ENCODE results near the gene LRFN5. TPM values are rescaled to one million over a fixed set of nuclear protein-coding genes. Genes with fewer than 3 reads are reported as not detected.

LRFN5 gene
- total and polyA plus RNA-seq, 2 donors (not counting 1 experiment from before 2014, with no cell fraction given) = 0.14 to 3.6 TPM

GRCh38 chr14:41607966-41608663 lies 1.4 kb downstream of the LRFN5 start:
- Histone ChIP-seq H3K4me1 (ENCODE audit: control insufficient read depth, extremely low read depth, insufficient read depth, low read length) (no peaks in the 10 kb centered on the region), H3K27me3 (ENCODE audit: control insufficient read depth, insufficient read depth, low read length) (peaks cover 14% of the 10 kb centered on the region), H3K36me3 (ENCODE audit: control insufficient read depth, insufficient read depth, low read length) (no peaks in the 10 kb centered on the region), H3K27ac (ENCODE audit: insufficient read depth, low read length) (no peak overlapping the region), H2AFZ (ENCODE audit: low read length) (peak overlapping the region; percentile 30), H3K79me2 (ENCODE audit: control insufficient read depth, insufficient read depth, low read length) (no peaks in the 10 kb centered on the region), H4K20me1 (ENCODE audit: control insufficient read depth, extremely low read depth, insufficient read depth, low read length) (no peaks in the 10 kb centered on the region), H3K9me3 (ENCODE audit: control insufficient read depth, insufficient read depth, low read depth, low read length) (no peaks in the 10 kb centered on the region), H3K9ac (ENCODE audit: insufficient read depth, low read length) (no peak overlapping the region), H3K4me2 (ENCODE audit: extremely low read depth, insufficient read depth, low read length) (peak overlapping the region; percentile 72), H3K4me3 (replicated peaks in 1 of 4; ENCODE audit: control extremely low read depth in 1 of 4, insufficient read depth in 1 of 4, low read depth in 3 of 4, low read length in 4 of 4) (peak overlapping the region; percentile 40 to 87 (median 56))
- peak; percentile 14 to 33 for DNase-seq (ENCODE audit: low read depth in 2 of 2)
- TF ChIP-seq CTCF (conservative IDR thresholded peaks at IDR 0.05 in 1 of 2, IDR thresholded peaks at IDR 0.05 in 1 of 2; ENCODE audit: low read depth in 1 of 2, low read length in 2 of 2) (no peak), EZH2 (IDR thresholded peaks at IDR 0.05; ENCODE audit: low read length, missing control alignments) (no peak)

- H3K9ac ChIP-seq (ENCODE audit: insufficient read depth, low read length) = no peak overlapping the region
- peak in 1 of 2 donors; percentile 36 for DNase-seq (ENCODE audit: low read depth in 2 of 2)
- H3K27me3 ChIP-seq (ENCODE audit: control insufficient read depth, insufficient read depth, low read length) = peaks cover 14% of the 10 kb centered on the region
- no peaks in the 10 kb centered on the region for H3K9me3 ChIP-seq (ENCODE audit: control insufficient read depth, insufficient read depth, low read depth, low read length)
- H4K20me1 ChIP-seq (ENCODE audit: control insufficient read depth, extremely low read depth, insufficient read depth, low read length) = no peaks in the 10 kb centered on the region
- H3K36me3 ChIP-seq (ENCODE audit: control insufficient read depth, insufficient read depth, low read length) = no peaks in the 10 kb centered on the region
- H3K4me3 ChIP-seq (replicated peaks in 1 of 4; ENCODE audit: control extremely low read depth in 1 of 4, insufficient read depth in 1 of 4, low read depth in 3 of 4, low read length in 4 of 4) = peak overlapping the region in 2 of 4 experiments; percentile 59 to 87
- H3K27ac ChIP-seq (ENCODE audit: insufficient read depth, low read length) = no peak overlapping the region
- no peaks in the 10 kb centered on the region for H3K79me2 ChIP-seq (ENCODE audit: control insufficient read depth, insufficient read depth, low read length)
- H3K4me2 ChIP-seq (ENCODE audit: extremely low read depth, insufficient read depth, low read length) = peak overlapping the region; percentile 72
- H3K4me1 ChIP-seq (ENCODE audit: control insufficient read depth, extremely low read depth, insufficient read depth, low read length) = no peaks in the 10 kb centered on the region
- no peak overlapping the region for H2AFZ ChIP-seq (ENCODE audit: low read length)
- TF ChIP-seq CTCF (conservative IDR thresholded peaks at IDR 0.05 in 1 of 2, IDR thresholded peaks at IDR 0.05 in 1 of 2; ENCODE audit: low read depth in 1 of 2, low read length in 2 of 2) = no peak
- TF ChIP-seq EZH2 (IDR thresholded peaks at IDR 0.05; ENCODE audit: low read length, missing control alignments) = no peak
Measured at GRCh38 chr14:41608681-41609390, 2.2 kb downstream of the LRFN5 start.

GRCh38 chr14:41609704-41610183 lies 3.1 kb downstream of the LRFN5 start:
- H3K27me3 ChIP-seq (ENCODE audit: control insufficient read depth, insufficient read depth, low read length) = peaks cover 14% of the 10 kb centered on the region
- TF ChIP-seq CTCF (conservative IDR thresholded peaks at IDR 0.05 in 1 of 2, IDR thresholded peaks at IDR 0.05 in 1 of 2; ENCODE audit: low read depth in 1 of 2, low read length in 2 of 2) = peak in 1 of 2 donors; percentile 61
- TF ChIP-seq EZH2 (IDR thresholded peaks at IDR 0.05; ENCODE audit: low read length, missing control alignments) = no peak
- H3K36me3 ChIP-seq (ENCODE audit: control insufficient read depth, insufficient read depth, low read length) = no peaks in the 10 kb centered on the region
- H3K4me1 ChIP-seq (ENCODE audit: control insufficient read depth, extremely low read depth, insufficient read depth, low read length) = no peaks in the 10 kb centered on the region
- no peak overlapping the region for H3K9ac ChIP-seq (ENCODE audit: insufficient read depth, low read length)
- H2AFZ ChIP-seq (ENCODE audit: low read length) = peak overlapping the region; percentile 12
- no peaks in the 10 kb centered on the region for H4K20me1 ChIP-seq (ENCODE audit: control insufficient read depth, extremely low read depth, insufficient read depth, low read length)
- no peak overlapping the region for H3K27ac ChIP-seq (ENCODE audit: insufficient read depth, low read length)
- peak overlapping the region; percentile 65 for H3K4me2 ChIP-seq (ENCODE audit: extremely low read depth, insufficient read depth, low read length)
- DNase-seq (ENCODE audit: low read depth in 2 of 2) = peak; percentile 48 to 87
- no peaks in the 10 kb centered on the region for H3K79me2 ChIP-seq (ENCODE audit: control insufficient read depth, insufficient read depth, low read length)
- H3K4me3 ChIP-seq (replicated peaks in 1 of 4; ENCODE audit: control extremely low read depth in 1 of 4, insufficient read depth in 1 of 4, low read depth in 3 of 4, low read length in 4 of 4) = peak overlapping the region; percentile 18 to 87 (median 44)
- H3K9me3 ChIP-seq (ENCODE audit: control insufficient read depth, insufficient read depth, low read depth, low read length) = no peaks in the 10 kb centered on the region
